T-cell (primary cell): Measurements from ENCODE around the gene TSPAN12. TPM values are rescaled to one million over a fixed set of nuclear protein-coding genes. Genes with fewer than 3 reads are reported as not detected.

ENCODE experiments used
- ATAC-seq, 4 experiments: fragments of 200-7000 bp in 3 of 4; fragments of 150-1000 bp in 1 of 4; cut with Tn5 transposase; replicated peaks in 1 of 4; 1 replicate in 3 of 4; 2 replicates in 1 of 4; pipeline ENCODE4 v1.10.0; 2021; ENCODE audit warnings: moderate library complexity in 3 of 4, mild to moderate bottlenecking in 2 of 4, moderate number of reproducible peaks in 1 of 4
- CTCF ChIA-PET, 2 donors: fragments of 300-600 bp; sonication (Branson Sonifier 250); formaldehyde crosslinking; loops; one replicate each; lab custom pipeline; 2022; ENCODE audit warnings: antibody characterized with exemption in 2 of 2; lab: Charles Lee
- POLR2A ChIA-PET, 2 donors: fragments of 300-600 bp; sonication (Branson Sonifier 250); formaldehyde crosslinking; loops; one replicate each; lab custom pipeline; 2022; ENCODE audit warnings: antibody characterized with exemption in 2 of 2; lab: Charles Lee
- DNase-seq, 35 experiments: peaks; one replicate each; pipeline versions ENCODE4 v3.0.0 to v3.0.0-alpha.2; 2013 to 2023
- H3K27ac ChIP-seq: one replicate; pipeline ENCODE4 v1.5.1; 2013; ENCODE audit warnings: low read length
- H3K27me3 ChIP-seq, 2 experiments: replicated peaks in 1 of 2; 1 replicate in 1 of 2; 2 replicates in 1 of 2; pipeline versions ENCODE4 v1.6.1 to v1.7.0; 2013; ENCODE audit warnings: low read length in 1 of 2, mixed read lengths in 1 of 2; ENCODE audit not compliant: control insufficient read depth in 2 of 2, insufficient read depth in 2 of 2; ENCODE audit errors: extremely low read depth in 1 of 2
- H3K36me3 ChIP-seq, 2 donors: 1 replicate in 1 of 2; 2 replicates in 1 of 2; pipeline versions ENCODE4 v1.6.1 to v1.7.0; 2013; ENCODE audit warnings: low read length in 1 of 2; ENCODE audit not compliant: control insufficient read depth in 2 of 2, insufficient read depth in 1 of 2; ENCODE audit errors: extremely low read depth in 1 of 2
- H3K4me1 ChIP-seq, 2 experiments: 1 replicate in 1 of 2; 2 replicates in 1 of 2; pipeline versions ENCODE4 v1.6.1 to v1.7.0; 2013; ENCODE audit warnings: low read length in 2 of 2, mixed read lengths in 1 of 2; ENCODE audit not compliant: insufficient read depth in 2 of 2, control insufficient read depth in 1 of 2; ENCODE audit errors: extremely low read depth in 1 of 2
- H3K4me3 ChIP-seq, 2 donors: 1 replicate in 1 of 2; 2 replicates in 1 of 2; pipeline versions ENCODE4 v1.5.1 to v1.7.0; 2013; ENCODE audit warnings: mild to moderate bottlenecking in 2 of 2, low read length in 1 of 2, moderate library complexity in 1 of 2; ENCODE audit not compliant: control insufficient read depth in 1 of 2; ENCODE audit errors: extremely low read depth in 1 of 2
- H3K9me3 ChIP-seq: 2 replicates; pipeline ENCODE4 v1.7.0; 2013
- H3K27ac Mint-ChIP-seq, 2 donors: one replicate each; pipeline ENCODE4 v1.8.0; 2020 to 2021; ENCODE audit warnings: mild to moderate bottlenecking in 2 of 2, mixed read lengths in 2 of 2
- H3K27me3 Mint-ChIP-seq, 2 donors: one replicate each; pipeline ENCODE4 v1.8.0; 2021 to 2022; ENCODE audit warnings: mixed read lengths in 2 of 2
- H3K36me3 Mint-ChIP-seq: one replicate; pipeline ENCODE4 v1.8.0; 2021; ENCODE audit warnings: mixed read lengths
- H3K4me1 Mint-ChIP-seq, 3 donors: one replicate each; pipeline ENCODE4 v1.8.0; 2020 to 2022; ENCODE audit warnings: mixed read lengths in 3 of 3, mild to moderate bottlenecking in 1 of 3
- H3K4me3 Mint-ChIP-seq, 3 donors: one replicate each; pipeline ENCODE4 v1.8.0; 2020 to 2022; ENCODE audit warnings: mild to moderate bottlenecking in 3 of 3, mixed read lengths in 3 of 3, moderate library complexity in 3 of 3
- H3K9me3 Mint-ChIP-seq, 3 donors: one replicate each; pipeline ENCODE4 v1.8.0; 2020 to 2022; ENCODE audit warnings: mixed read lengths in 3 of 3
- WGBS: methylation state at CpG from one replicate; pipeline ENCODE4 v1.1.5; 2013; ENCODE audit warnings: missing lambda C conversion rate; ENCODE audit not compliant: insufficient coverage; 5-methylcytosine and 5-hydroxymethylcytosine counted together
- total RNA-seq, 35 experiments: library from RNA in 6 of 35; stranded (reverse) in 6 of 35; fragments of 120-200 nt in 1 of 35; gene quantifications; one replicate each; pipeline versions ENCODE4 v1.2.1 to v1.2.4 and lab custom pipeline; 2013 to 2026

The TSPAN12 gene
- total RNA-seq, 5 donors from 2014 or later (not counting 1 experiment from before 2014, with no cell fraction given), result 0.33 to 0.44 (median 0.41) TPM; not detected in 2

DNA sequence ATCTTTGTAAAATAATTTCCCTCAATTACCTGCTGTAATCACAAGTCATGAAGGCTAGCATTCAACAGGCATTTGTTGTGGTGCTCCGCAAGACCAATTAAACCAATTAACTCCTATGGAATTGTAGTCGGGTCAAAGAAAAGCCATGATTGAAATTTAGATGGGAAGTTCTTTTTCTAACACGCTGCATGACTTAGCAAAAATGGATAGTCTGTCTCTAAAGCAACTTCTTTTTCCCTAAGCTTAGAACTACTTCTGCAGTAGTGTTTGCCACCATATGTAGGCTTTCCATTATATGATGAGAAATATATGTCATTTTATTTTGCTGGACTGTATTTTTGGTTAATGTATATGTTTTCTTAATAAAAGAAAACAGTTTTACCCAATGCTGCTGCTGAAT, 119.1 kb downstream of the TSPAN12 start:
- H3K4me3 ChIP-seq, result no peak overlapping the region
- ATAC-seq (no peak), DNase-seq (no peak)
- no peaks in the 10 kb centered on the region for H3K36me3 Mint-ChIP-seq
- no peaks in the 10 kb centered on the region for H3K4me1 Mint-ChIP-seq
- POLR2A ChIA-PET, result no interaction called here
- no peaks in the 10 kb centered on the region for H3K9me3 ChIP-seq
- no peak overlapping the region for H3K27ac Mint-ChIP-seq
- peaks cover 4 to 8% of the 10 kb centered on the region in 2 donors for H3K27me3 Mint-ChIP-seq
- H3K9me3 Mint-ChIP-seq, result no peaks in the 10 kb centered on the region
- CTCF ChIA-PET, result no interaction called here
- no CpG with 5 or more reads among the region's 3 CpGs for WGBS
- H3K27ac ChIP-seq, result no peak overlapping the region
- H3K4me1 ChIP-seq, result no peaks in the 10 kb centered on the region
- H3K27me3 ChIP-seq, result no peaks in the 10 kb centered on the region
- H3K36me3 ChIP-seq, result no peaks in the 10 kb centered on the region
- H3K4me3 Mint-ChIP-seq, result no peak overlapping the region

Other genes with a start within 250 kb of the TSPAN12 start
- gene ING3, start 92.6 kb upstream of the TSPAN12 start, total RNA-seq, result 10 to 100 TPM; 20.6 to 32.3 (median 25.6) TPM
- 1 to 10 TPM in 1 of 5 donors, under 1 TPM in 2, not detected in 2; 0.73 to 1.4 (median 0.96) TPM for gene CPED1, start 130.6 kb upstream of the TSPAN12 start, total RNA-seq